ENCODE results near the gene POLR2M. TPM values are rescaled to one million over a fixed set of nuclear protein-coding genes. Genes with fewer than 3 reads are reported as not detected.

Gene POLR2M
- total RNA-seq, 4 donors from 2014 or later, result 35.6 to 369 (median 145) TPM

GRCh38 chr15:57736591-57736990, 30.1 kb downstream of the POLR2M start:
- no peak for TF ChIP-seq CTCF (IDR thresholded peaks at IDR 0.05; ENCODE audit: low read depth)

- TF ChIP-seq CTCF (IDR thresholded peaks at IDR 0.05; ENCODE audit: low read depth), result no peak
Observed at GRCh38 chr15:57738734-57739237, 32.3 kb downstream of the POLR2M start.

GRCh38 chr15:57740048-57740447, 33.5 kb downstream of the POLR2M start:
- TF ChIP-seq CTCF (IDR thresholded peaks at IDR 0.05; ENCODE audit: low read depth), result no peak

GRCh38 chr15:57741089-57741488, 34.6 kb downstream of the POLR2M start:
- no peak for TF ChIP-seq CTCF (IDR thresholded peaks at IDR 0.05; ENCODE audit: low read depth)

GRCh38 chr15:57743424-57743823, 36.9 kb downstream of the POLR2M start:
- TF ChIP-seq CTCF (IDR thresholded peaks at IDR 0.05; ENCODE audit: low read depth), result no peak

- TF ChIP-seq CTCF (IDR thresholded peaks at IDR 0.05; ENCODE audit: low read depth), result no peak
Observed at GRCh38 chr15:57746786-57747185, 40.3 kb downstream of the POLR2M start.

GRCh38 chr15:57747206-57747896, 40.8 kb downstream of the POLR2M start:
- no peak for TF ChIP-seq CTCF (IDR thresholded peaks at IDR 0.05; ENCODE audit: low read depth)

Data from subcutaneous adipose tissue (tissue), 4 donors.